ENCODE data around the gene DLGAP1.
"Not testable (repeated sequence)": the region's sequence is repeated elsewhere in the genome, so short reads cannot be mapped to it uniquely, and the experiment has no call there.

DLGAP1 gene

GRCh38 chr18:3480827-3481573, 974.1 kb downstream of the DLGAP1 start:
- DNase-seq: no peak

DNA sequence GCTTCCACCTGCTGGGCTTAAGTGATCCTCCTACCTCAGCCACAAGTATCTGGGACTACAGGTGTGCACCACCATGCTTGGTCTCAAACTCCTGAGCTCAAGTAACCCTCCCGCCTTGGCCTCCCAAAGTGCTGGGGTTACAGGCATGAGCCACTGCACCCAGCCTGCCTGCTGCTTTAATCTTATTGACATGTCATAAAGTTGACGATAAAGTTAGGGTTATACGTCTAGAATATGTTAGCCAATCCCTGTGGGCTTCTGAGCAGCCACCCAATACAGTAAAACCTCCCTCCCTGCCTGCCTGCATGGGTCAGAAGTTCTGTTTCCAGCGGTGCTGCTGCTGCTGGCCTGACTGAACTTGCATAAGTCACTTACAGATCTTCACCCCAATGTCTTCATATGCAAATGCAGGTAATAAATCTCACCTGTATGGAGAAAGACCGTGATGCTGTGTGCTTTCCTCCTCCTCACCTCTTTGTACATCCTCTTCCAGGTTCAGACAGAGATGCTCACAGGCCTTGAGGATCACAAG, 975.1 kb downstream of the DLGAP1 start:
- DNase-seq: no peak

DNA sequence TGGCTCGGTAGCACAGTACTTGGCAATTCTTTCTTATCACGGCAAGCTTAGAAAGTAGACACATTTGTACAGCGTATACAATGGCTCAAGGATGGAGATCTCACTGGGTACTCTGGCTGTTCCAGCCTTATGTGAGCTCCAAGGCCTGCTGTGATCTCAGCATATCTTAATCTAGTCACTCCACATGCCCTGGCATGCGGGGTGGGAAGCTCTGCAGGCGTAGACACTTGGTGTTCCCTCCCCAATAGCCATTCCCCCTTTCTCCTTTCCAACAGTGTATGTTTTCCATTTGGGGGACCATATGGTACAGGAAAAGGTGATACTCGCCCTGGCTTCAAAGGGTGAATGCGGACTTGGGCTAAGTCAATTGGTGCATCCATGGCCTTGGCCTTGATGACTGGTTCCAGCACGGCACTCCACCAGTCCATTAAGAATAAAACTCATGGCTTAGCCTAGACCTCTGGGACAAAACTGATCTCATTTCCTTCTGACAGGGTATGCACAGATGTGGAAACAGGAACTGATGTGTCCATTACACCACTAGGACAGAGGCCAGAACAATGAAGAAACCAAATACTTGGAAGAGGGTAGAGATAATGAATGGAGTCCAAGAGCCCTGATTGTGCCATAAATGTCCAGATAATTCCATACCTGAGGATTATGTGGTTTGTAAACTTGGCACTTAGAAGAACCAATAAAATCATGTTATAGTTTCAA, 976.7 kb downstream of the DLGAP1 start:
- no peak for DNase-seq

GRCh38 chr18:3472681-3473544, 982.2 kb downstream of the DLGAP1 start:
- DNase-seq: no peak

- DNase-seq: not testable (repeated sequence)
Observed at GRCh38 chr18:3472121-3472520, 983.0 kb downstream of the DLGAP1 start.

GRCh38 chr18:3471141-3471648, 983.9 kb downstream of the DLGAP1 start:
- no peak for DNase-seq

DNA sequence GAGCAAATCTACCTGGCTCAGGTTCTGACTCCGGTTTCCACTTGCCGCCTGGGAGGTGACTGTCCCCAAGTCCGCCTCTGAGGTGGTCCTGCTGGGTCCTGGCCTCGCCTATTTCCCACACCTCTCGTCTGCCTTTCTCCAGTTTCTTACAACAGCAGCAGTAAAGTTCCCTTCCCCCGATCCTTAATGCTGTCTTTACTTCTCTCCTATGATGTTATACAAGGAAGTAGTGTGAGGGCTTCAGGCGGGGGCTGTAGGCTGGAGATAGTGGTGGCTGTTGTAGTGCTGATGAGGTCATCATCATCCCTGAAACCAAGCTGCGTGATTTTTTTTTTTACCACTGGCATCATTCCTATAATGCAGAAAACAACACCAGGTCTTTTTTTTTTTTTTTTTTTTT, 986.3 kb downstream of the DLGAP1 start:
- DNase-seq: no peak

GRCh38 chr18:3468066-3468705, 986.9 kb downstream of the DLGAP1 start:
- no peak for DNase-seq

GRCh38 chr18:3466872-3467271, 988.2 kb downstream of the DLGAP1 start:
- DNase-seq: no peak

DNA sequence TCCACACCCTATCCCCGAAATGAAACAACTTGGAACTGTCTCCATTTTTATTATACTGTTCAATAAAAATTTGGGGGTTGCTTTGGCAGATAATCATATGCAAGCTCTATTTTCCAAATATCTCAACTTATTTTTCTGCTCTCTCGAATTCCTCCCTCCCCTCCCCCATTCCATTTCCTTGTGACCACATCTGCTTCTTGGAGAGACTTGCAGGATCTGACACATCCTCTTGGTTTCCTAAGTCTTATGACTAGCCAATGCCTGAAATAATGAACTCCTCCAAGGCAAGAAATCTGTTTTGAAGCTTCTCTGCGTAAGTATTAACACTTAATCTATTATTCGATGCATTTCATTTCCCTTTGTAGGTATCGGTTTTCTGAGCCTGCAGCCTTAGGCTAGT, 989.1 kb downstream of the DLGAP1 start:
- no peak for DNase-seq

- DNase-seq: no peak
Observed at GRCh38 chr18:3463051-3463450, 992.1 kb downstream of the DLGAP1 start.

DNA sequence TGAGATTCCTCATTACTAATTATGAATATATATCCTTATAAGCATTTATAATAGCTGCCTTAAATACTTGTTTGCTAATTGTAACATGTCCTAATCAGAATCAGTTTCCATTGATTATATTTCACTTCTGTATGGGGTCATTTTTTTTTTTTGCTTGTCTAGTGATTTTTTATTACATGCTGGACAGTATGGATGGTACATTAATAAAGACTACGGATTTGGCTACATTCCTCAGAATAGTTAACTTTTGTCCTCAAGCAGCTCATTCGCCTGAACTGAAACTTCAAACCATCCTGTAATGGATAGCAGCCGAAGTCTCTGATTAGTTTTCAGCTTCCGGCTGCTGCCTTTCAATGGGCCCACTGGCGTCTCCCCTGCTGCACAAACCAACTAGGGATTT, 993.4 kb downstream of the DLGAP1 start:
- no peak for DNase-seq

GRCh38 chr18:3460823-3461398, 994.2 kb downstream of the DLGAP1 start:
- no peak for DNase-seq

- no peak for DNase-seq
Observed at GRCh38 chr18:3458952-3459853, 995.9 kb downstream of the DLGAP1 start.

DNA sequence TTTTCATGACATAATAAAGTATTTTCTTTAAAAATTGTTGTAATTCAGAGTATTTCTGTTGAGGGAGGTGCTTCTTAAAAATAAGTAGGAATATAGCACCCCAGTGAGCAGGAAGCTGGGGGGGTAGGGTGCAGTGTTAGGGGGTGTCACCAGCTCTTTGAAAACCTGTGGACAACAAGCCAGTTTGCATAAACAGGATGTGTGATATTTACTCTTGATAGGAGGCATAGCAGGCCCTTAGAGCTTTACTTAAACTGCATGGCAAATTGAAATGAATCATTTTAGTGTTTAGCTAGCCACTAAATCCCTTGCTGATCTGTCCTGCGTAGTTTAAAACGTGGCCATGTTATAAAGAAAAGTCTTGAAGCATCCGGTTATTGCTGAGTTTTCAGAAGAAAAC, 996.7 kb downstream of the DLGAP1 start:
- DNase-seq: no peak

DNA sequence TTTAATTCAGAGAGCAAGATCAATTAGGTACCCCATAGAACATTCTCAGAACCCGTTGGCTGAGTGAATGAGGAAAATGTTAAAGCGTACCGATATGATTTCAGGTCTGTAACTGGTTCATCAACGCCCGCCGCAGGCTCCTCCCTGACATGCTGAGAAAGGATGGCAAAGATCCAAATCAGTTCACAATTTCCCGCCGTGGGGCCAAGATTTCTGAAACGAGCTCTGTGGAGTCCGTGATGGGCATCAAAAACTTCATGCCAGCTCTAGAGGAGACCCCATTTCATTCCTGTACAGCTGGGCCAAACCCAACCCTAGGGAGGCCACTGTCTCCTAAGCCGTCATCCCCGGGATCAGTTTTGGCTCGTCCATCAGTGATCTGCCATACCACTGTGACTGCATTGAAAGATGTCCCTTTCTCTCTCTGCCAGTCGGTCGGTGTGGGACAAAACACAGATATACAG, 997.8 kb downstream of the DLGAP1 start:
- no peak for DNase-seq

GRCh38 chr18:3456686-3457069, 998.4 kb downstream of the DLGAP1 start:
- DNase-seq: no peak

GRCh38 chr18:3455907-3456685, 999.0 kb downstream of the DLGAP1 start:
- no peak for DNase-seq

DNA sequence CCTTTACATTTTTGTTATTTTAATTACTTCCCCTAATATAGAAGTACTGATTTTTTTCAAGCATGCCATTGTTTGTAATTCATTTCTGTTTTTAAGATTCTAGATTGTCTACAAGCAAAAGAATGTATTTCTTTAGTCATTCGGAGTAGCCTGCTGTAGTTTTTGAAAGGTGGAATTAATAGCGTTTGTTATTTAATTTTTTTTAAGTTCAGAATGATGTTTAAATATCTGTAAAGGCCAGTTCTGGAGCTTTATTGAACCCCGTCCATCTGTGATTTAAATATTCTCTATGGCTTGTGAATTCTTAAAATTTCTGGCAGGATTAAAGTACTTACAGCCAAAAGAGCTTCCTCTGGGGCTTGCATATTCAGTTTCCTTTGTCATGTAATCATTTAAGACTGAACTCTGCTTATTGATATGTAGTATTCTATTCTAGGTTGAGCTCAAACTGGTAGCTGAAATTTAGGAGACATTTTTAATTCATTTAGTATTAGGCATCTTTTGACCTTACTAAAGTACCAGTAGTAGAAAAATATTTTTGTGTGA, 999.9 kb downstream of the DLGAP1 start:
- no peak for DNase-seq

Data from T-helper 9 cell (primary cell).